B cell (primary cell): ENCODE results near the gene TEC. TPM values are rescaled to one million over a fixed set of nuclear protein-coding genes. Genes with fewer than 3 reads are reported as not detected.

Experiments used
- ATAC-seq: fragments of 200-7000 bp; cut with Tn5 transposase; one replicate; pipeline ENCODE4 v1.10.0; 2021; ENCODE audit warnings: low read depth, mild to moderate bottlenecking, moderate number of reproducible peaks, moderate library complexity
- CTCF ChIA-PET: fragments of 350-600 bp; sonication (Branson Sonifier 250); formaldehyde crosslinking; loops from one replicate; lab custom pipeline; 2021; ENCODE audit warnings: antibody characterized with exemption, inconsistent platforms; lab: Charles Lee
- POLR2A ChIA-PET: fragments of 350-600 bp; sonication (Branson Sonifier 250); formaldehyde crosslinking; loops from one replicate; lab custom pipeline; 2021; ENCODE audit warnings: antibody characterized with exemption; lab: Charles Lee
- DNase-seq: peaks from one replicate; pipeline ENCODE4 v3.0.0; 2013
- H2AFZ ChIP-seq: 2 replicates; pipeline ENCODE4 v1.6.1; 2012; ENCODE audit warnings: mild to moderate bottlenecking, low read depth, low read length; ENCODE audit not compliant: insufficient read depth, poor library complexity, severe bottlenecking
- H3K27ac ChIP-seq, 2 donors: 1 replicate in 1 of 2; 2 replicates in 1 of 2; pipeline ENCODE4 v1.5.1; 2012 to 2013; ENCODE audit warnings: low read length in 2 of 2, mild to moderate bottlenecking in 2 of 2, moderate library complexity in 1 of 2
- H3K27me3 ChIP-seq, 4 experiments: fragments of 200-600 bp in 1 of 4; sonication (generic) in 1 of 4; replicated peaks in 1 of 4; 1 replicate in 2 of 4; 2 replicates in 2 of 4; pipeline versions ENCODE4 v1.6.1 to v1.7.0; 2013 to 2016; ENCODE audit warnings: low read length in 3 of 4, mild to moderate bottlenecking in 2 of 4, mixed read lengths in 1 of 4, moderate library complexity in 1 of 4; ENCODE audit not compliant: insufficient read depth in 4 of 4, control insufficient read depth in 3 of 4; ENCODE audit errors: control extremely low read depth in 1 of 4
- H3K36me3 ChIP-seq, 2 experiments: replicated peaks in 1 of 2; 1 replicate in 1 of 2; 2 replicates in 1 of 2; pipeline versions ENCODE4 v1.6.1 to v1.7.1; 2013; ENCODE audit warnings: low read length in 1 of 2; ENCODE audit not compliant: insufficient read depth in 2 of 2, control insufficient read depth in 1 of 2; ENCODE audit errors: control extremely low read depth in 1 of 2, extremely low read depth in 1 of 2
- H3K4me1 ChIP-seq, 2 donors: fragments of 200-600 bp in 1 of 2; sonication (generic) in 1 of 2; 1 replicate in 1 of 2; 2 replicates in 1 of 2; pipeline versions ENCODE4 v1.5.1 to v1.6.1; 2013 to 2017; ENCODE audit warnings: low read length in 2 of 2; ENCODE audit not compliant: control insufficient read depth in 2 of 2, insufficient read depth in 2 of 2
- H3K4me2 ChIP-seq: replicated peaks from 2 replicates; pipeline ENCODE3; 2012; ENCODE audit warnings: mild to moderate bottlenecking, low read depth, low read length; ENCODE audit not compliant: poor library complexity, severe bottlenecking
- H3K4me3 ChIP-seq, 5 experiments: fragments of 200-600 bp in 1 of 5; sonication (generic) in 1 of 5; 1 replicate in 3 of 5; 2 replicates in 2 of 5; pipeline versions ENCODE4 v1.5.1 to v1.7.0; 2011 to 2016; ENCODE audit warnings: low read length in 4 of 5, mild to moderate bottlenecking in 4 of 5, low read depth in 2 of 5, control low read depth in 1 of 5, moderate library complexity in 1 of 5; ENCODE audit not compliant: insufficient read depth in 1 of 5; ENCODE audit errors: control extremely low read depth in 1 of 5, extremely low read depth in 1 of 5
- H3K79me2 ChIP-seq: fragments of 200-600 bp; sonication (generic); one replicate; pipeline ENCODE4 v1.6.0; 2016; ENCODE audit warnings: low read length; ENCODE audit not compliant: control insufficient read depth, insufficient read depth
- H3K9ac ChIP-seq: fragments of 200-600 bp; sonication (generic); 2 replicates; pipeline ENCODE4 v1.6.1; 2017; ENCODE audit warnings: mild to moderate bottlenecking, low read length, moderate library complexity
- H3K9me3 ChIP-seq, 3 donors: one replicate each; pipeline versions ENCODE4 v1.6.1 to v1.7.1; 2013; ENCODE audit warnings: low read length in 2 of 3; ENCODE audit not compliant: control insufficient read depth in 2 of 3, insufficient read depth in 1 of 3; ENCODE audit errors: control extremely low read depth in 1 of 3
- H4K20me1 ChIP-seq: 2 replicates; pipeline ENCODE4 v1.6.0; 2012; ENCODE audit warnings: mild to moderate bottlenecking, low read length; ENCODE audit not compliant: insufficient read depth, control insufficient read depth, poor library complexity, severe bottlenecking
- H3K27ac Mint-ChIP-seq: one replicate; pipeline ENCODE4 v1.8.0; 2021; ENCODE audit warnings: mixed read lengths
- H3K27me3 Mint-ChIP-seq: one replicate; pipeline ENCODE4 v1.8.0; 2021; ENCODE audit warnings: mixed read lengths
- H3K4me1 Mint-ChIP-seq: one replicate; pipeline ENCODE4 v1.8.0; 2021; ENCODE audit warnings: mixed read lengths
- H3K4me3 Mint-ChIP-seq: one replicate; pipeline ENCODE4 v1.8.0; 2021; ENCODE audit warnings: mixed read lengths
- H3K9me3 Mint-ChIP-seq: one replicate; pipeline ENCODE4 v1.8.0; 2022; ENCODE audit warnings: mixed read lengths; ENCODE audit not compliant: insufficient read depth
- CTCF ChIP-seq: fragments of 200-600 bp; IDR thresholded peaks from one replicate; pipeline ENCODE4 v1.8.0; 2022; ENCODE audit warnings: antibody characterized with exemption, mild to moderate bottlenecking
- EZH2 ChIP-seq: IDR thresholded peaks from 2 replicates; pipeline ENCODE4 v1.6.1; 2012; ENCODE audit warnings: borderline replicate concordance, low read depth, mild to moderate bottlenecking, moderate library complexity, low read length; ENCODE audit not compliant: insufficient read depth, poor library complexity, severe bottlenecking
- WGBS: methylation state at CpG from one replicate; pipeline ENCODE4 v1.1.5; 2013; ENCODE audit warnings: missing lambda C conversion rate; ENCODE audit not compliant: insufficient coverage; 5-methylcytosine and 5-hydroxymethylcytosine counted together
- intact Hi-C: fragments of 100-400 bp; cut with micrococcal nuclease; formaldehyde crosslinking; loops from one replicate; pipeline ENCODE4 v1.10.0; 2022
- polyA plus RNA-seq: library from polyadenylated mRNA; depleted of rRNA; stranded (reverse); fragments of >200 nt; gene quantifications from 2 replicates; pipeline ENCODE4 v1.2.3, GENCODE V29; 2012
- total RNA-seq, 2 donors: library from RNA; stranded (reverse); fragments of 120-200 nt in 1 of 2; gene quantifications; 1 replicate in 1 of 2; 2 replicates in 1 of 2; pipeline versions ENCODE4 v1.2.3 to v1.2.4, GENCODE V29; 2013 to 2022

TEC gene
- total and polyA plus RNA-seq, 2 donors (not counting 1 experiment from before 2014, with no cell fraction given), result 2.0 to 8.3 TPM

GRCh38 chr4:48093991-48094416, 175.6 kb downstream of the TEC start:
- H3K36me3 ChIP-seq, result no peaks in the 10 kb centered on the region
- POLR2A ChIA-PET, result no interaction called here

DNA sequence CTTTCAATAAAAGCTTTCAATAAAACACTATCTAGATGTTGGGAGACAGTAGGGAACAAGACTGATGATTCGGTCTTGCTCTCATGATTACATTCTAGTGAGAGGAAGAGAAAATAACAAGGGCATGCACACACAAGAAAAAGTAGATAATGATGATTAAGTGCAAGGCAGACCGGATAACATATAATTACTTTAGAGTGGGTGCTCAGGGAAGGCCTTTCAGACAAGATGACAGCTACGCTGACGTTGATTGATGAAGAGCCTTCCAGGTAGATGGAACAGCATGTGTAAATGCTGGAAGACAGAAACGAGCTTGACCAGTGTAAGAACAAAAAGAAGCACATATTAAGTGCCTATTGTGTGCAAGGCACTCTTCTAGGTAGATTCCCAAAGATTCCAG, 179.0 kb downstream of the TEC start:
- no peaks in the 10 kb centered on the region for H3K4me1 ChIP-seq
- H4K20me1 ChIP-seq, result no peaks in the 10 kb centered on the region
- H3K4me3 ChIP-seq, result no peak overlapping the region
- ChIA-PET POLR2A (no interaction called here), CTCF (interaction anchor here (8.6 to 14.4 kb wide), 2 partner anchors 55 to 88 kb away, joined by 74 to 218 read pairs; no protein-coding TSS in a partner anchor)
- no peak for TF ChIP-seq CTCF
- no peak for TF ChIP-seq EZH2
- Mint-ChIP-seq H3K27me3 (peaks cover under 1% of the 10 kb centered on the region), H3K27ac (no peak overlapping the region), H3K9me3 (no peaks in the 10 kb centered on the region), H3K4me1 (no peaks in the 10 kb centered on the region), H3K4me3 (no peak overlapping the region)
- H3K36me3 ChIP-seq, result no peaks in the 10 kb centered on the region
- ATAC-seq, result no peak
- H3K79me2 ChIP-seq, result no peaks in the 10 kb centered on the region
- H3K27ac ChIP-seq, result no peak overlapping the region
- no peak overlapping the region for H2AFZ ChIP-seq
- WGBS, result 78% methylated on average over 3 of the region's 5 CpGs
- H3K9ac ChIP-seq, result no peak overlapping the region
- no peaks in the 10 kb centered on the region for H3K27me3 ChIP-seq
- intact Hi-C loops, result no loop called here
- no peak for DNase-seq
- no peak overlapping the region for H3K4me2 ChIP-seq
- H3K9me3 ChIP-seq, result no peaks in the 10 kb centered on the region

More at GRCh38 chr4:48093991-48094416, 175.6 kb downstream of the TEC start:
- CTCF ChIA-PET, result interaction anchor here (14.4 kb wide), 1 partner anchor 91 kb away, joined by 218 read pairs; no protein-coding TSS in a partner anchor
- H3K27ac ChIP-seq, result no peak overlapping the region
- H3K79me2 ChIP-seq, result no peaks in the 10 kb centered on the region
- no peaks in the 10 kb centered on the region for H4K20me1 ChIP-seq
- H3K9ac ChIP-seq, result no peak overlapping the region
- no CpG with 5 or more reads among the region's 3 CpGs for WGBS
- TF ChIP-seq EZH2, result no peak
- TF ChIP-seq CTCF, result no peak
- no peak overlapping the region for H3K4me3 Mint-ChIP-seq
- intact Hi-C loops, result no loop called here
- no peaks in the 10 kb centered on the region for H3K27me3 ChIP-seq
- no peaks in the 10 kb centered on the region for H3K9me3 Mint-ChIP-seq
- H3K4me1 ChIP-seq, result no peaks in the 10 kb centered on the region
- H3K4me1 Mint-ChIP-seq, result no peaks in the 10 kb centered on the region
- H3K27ac Mint-ChIP-seq, result no peak overlapping the region
- no peak overlapping the region for H2AFZ ChIP-seq
- H3K4me2 ChIP-seq, result no peak overlapping the region
- H3K27me3 Mint-ChIP-seq, result no peaks in the 10 kb centered on the region
- no peaks in the 10 kb centered on the region for H3K9me3 ChIP-seq
- no peak overlapping the region for H3K4me3 ChIP-seq
- DNase-seq, result no peak
- ATAC-seq, result no peak
